DMS153 treated with DMSO at 0.1 percent for 48 hours (cell line): ENCODE measurements around the gene PHB1.
"Not testable (repeated sequence)": the region's sequence is repeated elsewhere in the genome, so short reads cannot be mapped to it uniquely, and the experiment has no call there.

ENCODE experiments used
- DNase-seq: peaks from one replicate; lab custom pipeline; 2025; ENCODE audit not compliant: unreplicated experiment; lab: John Stamatoyannopoulos, UW

Gene PHB1

GRCh38 chr17:49381793-49382192, 32.9 kb downstream of the PHB1 start:
- DNase-seq = no peak

- DNase-seq = no peak
Observed at GRCh38 chr17:49381033-49381432, 33.6 kb downstream of the PHB1 start.

DNA sequence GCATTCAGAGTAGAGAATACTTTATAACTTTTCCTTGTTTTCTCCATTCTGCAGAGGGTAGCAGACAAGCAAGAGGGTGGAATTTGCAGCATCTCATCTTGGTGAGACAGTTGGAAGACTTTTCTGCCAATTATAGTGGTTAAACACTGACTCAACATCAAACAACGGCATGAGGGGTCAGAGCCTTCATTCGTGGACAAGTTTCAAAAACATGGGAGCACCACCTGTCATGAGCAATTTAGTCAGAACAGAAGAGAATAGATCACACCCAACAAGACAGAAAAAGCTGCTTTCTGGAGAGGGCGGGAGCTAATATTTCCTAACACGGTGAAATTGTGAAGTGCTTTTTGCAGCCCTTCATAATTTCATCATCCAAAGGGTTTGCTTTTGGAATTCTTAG, 34.8 kb downstream of the PHB1 start:
- no peak for DNase-seq

DNA sequence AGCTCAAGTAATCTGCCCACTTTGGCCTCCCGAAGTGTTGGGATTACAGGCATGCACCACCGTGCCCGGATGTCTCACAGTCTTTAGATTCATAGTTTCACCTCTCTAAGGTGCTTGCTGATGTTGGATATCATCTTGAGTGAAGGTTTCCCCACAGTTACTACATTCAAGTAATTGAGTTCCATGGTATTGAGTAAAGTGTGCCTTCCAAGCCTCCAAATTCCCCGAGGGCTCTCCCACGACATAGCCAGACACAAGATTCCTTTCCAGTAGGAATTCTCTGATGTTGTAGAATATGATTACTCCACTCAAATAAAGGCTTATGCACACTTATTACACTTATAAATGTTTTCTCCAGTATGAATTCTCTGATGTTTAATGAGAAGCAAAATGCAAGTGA, 36.4 kb downstream of the PHB1 start:
- DNase-seq = no peak

DNA sequence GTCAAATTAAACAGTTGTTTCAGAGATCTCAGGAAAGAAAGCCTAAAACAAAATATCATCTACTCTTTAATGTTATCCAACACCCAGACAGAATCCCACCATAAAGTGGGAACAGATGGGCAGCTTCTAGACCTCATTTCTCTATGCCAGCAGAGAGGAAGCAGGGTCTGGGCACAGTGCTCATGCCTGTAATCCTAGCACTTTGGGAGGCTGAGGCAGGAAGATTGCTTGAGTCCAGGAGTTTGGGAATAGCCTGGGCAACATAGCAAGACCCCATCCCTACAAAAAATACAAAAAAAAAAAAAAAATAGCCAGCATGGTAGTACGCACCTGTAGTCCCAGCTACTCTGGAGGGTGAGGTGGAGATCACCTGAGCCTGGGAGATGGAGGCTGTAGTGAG, 39.1 kb downstream of the PHB1 start:
- no peak for DNase-seq

DNA sequence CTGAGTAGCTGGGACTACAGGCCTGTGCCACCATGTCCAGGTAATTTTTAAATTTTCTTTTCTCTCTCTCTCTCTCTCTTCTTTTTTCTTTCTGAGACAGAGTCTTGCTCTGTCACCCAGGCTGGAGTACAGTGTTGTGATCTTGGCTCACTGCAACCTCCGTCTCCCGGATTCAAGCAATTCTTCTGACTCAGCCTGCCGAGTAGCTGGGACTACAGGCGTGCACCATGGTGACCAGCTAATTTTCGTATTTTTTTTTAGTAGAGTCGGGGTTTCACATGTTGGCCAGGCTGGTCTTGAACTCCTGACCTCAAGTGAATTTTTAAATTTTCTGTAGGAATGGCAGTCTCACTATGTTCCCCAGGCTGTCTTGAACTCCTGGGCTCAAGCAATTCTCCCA, 41.6 kb downstream of the PHB1 start:
- no peak for DNase-seq

GRCh38 chr17:49372425-49372824, 42.3 kb downstream of the PHB1 start:
- no peak for DNase-seq

DNA sequence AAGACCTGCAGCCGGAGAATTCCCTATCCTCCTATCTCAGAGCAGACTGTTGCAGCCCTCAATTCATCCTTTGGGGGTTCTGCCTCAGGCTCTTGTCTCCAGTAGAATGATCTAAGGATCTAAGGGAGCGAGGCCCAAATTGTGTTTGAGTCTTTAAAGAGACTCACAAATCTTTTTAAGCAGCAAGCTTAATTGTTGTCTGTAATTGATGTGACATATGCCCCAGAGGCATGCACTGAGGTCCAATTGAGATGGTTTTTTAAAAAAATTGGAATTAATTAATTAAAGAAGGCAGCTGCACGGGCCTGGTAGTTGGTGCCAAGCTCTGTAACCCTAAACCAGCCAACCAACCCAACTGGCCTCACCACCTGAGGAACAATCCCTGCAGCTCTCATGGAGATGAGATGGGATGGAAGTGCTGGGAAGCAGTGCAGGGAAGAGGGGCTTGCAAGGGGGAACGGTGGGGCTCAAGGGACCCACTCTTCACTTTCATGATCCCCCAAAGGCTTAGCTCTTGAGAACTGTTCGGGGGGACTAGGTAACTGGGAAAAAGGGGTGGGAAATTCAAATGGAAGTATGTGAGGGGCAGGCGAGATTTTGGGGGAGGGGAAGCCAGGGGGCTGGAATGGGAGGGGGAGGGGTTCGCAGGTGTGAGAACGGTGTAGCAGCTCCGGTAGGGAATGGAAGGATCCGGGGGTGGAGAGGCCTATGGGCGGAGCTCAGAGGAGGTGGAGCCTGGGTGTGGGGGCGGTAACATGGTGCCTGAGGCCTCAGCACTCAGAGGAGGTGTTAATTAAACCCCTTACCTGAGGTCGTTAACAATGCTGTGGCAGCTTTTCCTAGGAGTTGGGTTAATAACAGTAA, 43.5 kb downstream of the PHB1 start:
- DNase-seq = no peak

DNA sequence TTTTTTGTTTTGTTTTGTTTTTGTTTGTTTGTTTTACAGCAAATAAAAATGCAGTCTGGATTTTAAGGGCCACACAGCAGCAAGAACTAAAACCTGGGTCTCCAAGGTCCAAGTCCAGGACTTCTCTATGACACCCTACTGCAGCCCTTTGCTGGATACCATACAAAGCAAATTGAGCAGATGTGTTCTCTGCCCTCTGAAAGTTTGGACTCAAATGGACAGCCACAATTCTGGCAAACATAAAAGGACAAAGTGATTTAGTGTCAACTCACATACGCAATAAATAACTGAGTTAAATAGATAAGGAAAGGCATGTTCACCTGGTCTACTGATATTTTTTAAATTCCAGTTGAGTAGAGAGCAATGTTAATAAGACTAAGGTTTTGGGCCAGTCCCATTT, 44.9 kb downstream of the PHB1 start:
- DNase-seq = no peak

DNA sequence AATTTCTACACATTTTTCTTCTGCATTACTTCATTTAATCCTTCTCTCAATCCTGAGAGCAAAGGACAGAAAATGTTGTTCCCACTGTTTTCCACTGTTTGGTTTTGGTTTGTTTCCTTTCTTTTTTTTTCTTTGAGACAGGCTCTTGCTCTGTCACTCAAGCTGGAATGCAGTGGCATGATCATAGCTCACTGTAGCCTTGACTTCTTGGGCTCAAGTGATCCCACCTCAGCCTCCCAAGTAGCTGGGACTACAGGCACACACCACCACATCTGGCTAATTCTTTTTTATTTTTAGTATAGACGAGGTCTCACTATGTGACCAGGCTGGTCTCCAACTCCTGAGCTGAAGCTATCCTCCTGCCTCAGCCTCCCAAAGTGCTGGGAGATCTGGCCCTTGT, 45.6 kb downstream of the PHB1 start:
- DNase-seq = no peak

- no peak for DNase-seq
Observed at GRCh38 chr17:49365667-49366066, 49.0 kb downstream of the PHB1 start.

- DNase-seq = not testable (repeated sequence)
Observed at GRCh38 chr17:49365126-49365525, 49.6 kb downstream of the PHB1 start.

DNA sequence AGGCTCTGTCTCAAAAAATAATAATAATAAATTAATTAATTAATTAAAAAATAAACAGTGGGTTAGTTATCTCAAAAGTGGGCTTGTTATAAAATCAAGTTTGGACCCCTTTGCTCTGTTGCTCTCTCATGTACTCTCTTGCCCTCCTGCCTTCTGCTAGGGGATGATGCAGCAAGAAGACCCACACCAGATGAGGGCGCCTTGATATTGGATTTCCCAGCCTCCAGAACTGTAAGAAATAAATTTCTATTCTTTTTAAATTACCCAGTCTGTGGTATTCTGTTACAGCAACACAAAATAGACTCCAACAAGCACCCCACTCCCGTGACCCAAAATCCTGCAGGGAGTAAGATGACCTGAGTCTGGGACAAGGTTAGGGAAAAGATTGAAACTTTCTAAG, 50.6 kb downstream of the PHB1 start:
- DNase-seq = no peak

GRCh38 chr17:49363251-49363650, 51.4 kb downstream of the PHB1 start:
- no peak for DNase-seq

- DNase-seq = no peak
Observed at GRCh38 chr17:49362723-49363117, 52.0 kb downstream of the PHB1 start.

DNA sequence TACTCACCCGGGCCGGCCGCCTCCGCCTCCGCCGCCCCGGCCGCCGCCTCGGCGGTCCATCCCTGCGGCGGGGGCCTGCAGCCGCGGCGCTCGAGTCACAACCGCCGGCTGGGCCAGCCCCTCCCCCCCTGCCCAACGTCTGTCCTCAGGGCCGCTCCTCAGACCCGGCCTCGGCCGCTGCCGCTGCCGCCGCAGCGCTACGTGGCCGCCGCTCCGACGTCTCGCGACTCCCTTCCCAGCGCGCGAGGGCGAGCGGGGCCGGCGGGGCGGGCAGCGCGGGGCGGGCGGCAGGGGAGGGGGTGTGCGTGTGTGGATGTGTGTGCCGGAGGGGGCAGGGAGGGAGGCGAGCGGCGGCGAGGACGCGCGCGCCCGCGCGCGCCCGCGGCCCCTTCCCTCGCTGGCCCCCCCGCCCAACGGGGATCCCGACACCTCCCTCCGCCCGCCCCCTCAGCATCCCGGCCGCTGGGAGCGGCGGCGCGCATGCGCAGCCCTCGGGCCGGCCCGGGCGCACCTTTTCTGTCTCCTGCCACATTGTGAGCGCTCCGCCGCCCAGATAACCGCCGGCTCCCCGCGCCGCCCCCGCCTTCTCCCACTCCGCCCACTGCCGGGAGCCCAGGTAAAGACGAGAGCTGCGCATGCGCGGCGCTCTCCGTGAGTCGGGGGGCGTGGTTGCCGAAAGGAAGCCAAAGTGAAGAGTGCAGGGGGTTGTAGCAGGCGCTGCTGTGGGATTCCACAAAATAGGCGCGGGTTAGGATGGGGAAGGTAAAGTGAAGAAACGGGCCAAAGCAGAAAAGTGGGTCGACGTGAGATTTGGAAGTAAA, 52.6 kb downstream of the PHB1 start, which contains the start of gene ZNF652:
ZNF652 (minus strand) TSS at position 349 of the 821 bp plus-strand sequence. CDS start 44,525 bp downstream, outside the sequence.
- DNase-seq = peak; percentile 90

DNA sequence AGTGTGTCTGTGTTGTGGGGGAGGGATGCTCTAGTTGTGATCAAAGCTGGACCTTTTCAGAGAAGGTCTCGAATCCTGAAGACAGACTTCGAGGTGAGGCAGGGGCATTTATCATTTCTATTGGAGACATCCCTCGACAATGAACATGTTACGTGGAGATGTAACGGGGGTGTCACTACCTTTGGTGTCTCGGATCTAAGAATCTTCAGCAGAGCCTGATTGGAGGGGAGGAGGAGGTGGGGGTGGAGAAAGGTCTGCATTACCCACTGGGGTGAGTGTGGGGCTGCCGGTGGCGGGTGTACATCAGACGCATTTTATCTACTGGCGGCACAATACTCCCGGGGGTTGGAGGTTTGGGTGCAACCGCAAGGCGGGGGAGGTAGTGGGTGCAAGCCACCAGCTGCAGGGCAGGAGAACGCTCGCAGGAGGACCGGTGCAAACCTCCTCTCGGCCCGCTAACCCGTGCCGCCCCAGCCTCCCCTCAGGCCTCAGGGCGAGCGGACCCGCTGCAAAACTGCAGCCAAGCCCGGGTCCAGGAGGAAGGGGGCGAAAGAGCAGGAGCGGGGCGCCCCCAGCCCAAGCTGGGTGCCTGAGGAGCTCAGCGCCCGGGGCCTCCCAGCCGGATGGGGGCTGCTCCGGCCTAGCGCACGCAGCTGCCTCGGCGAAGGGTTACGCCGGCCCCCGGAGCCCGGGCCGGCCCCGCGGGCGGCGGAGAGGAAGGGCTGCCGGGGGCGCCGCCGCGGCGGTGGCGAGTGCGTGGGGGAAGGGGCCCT, 53.4 kb downstream of the PHB1 start:
- no peak for DNase-seq

GRCh38 chr17:49360796-49361128, 53.9 kb downstream of the PHB1 start:
- DNase-seq = peak; percentile 6

- no peak for DNase-seq
Observed at GRCh38 chr17:49359990-49360795, 54.5 kb downstream of the PHB1 start.

- no peak for DNase-seq
Observed at GRCh38 chr17:49358641-49359247, 55.9 kb downstream of the PHB1 start.
